Activated CD4-positive, alpha-beta T cell treated with anti-CD3 and anti-CD28 coated beads, Interleukin-2, amount 50 U/mL, for 4 hours (primary cell): ENCODE results near the gene IL36B.

ENCODE experiments used
- DNase-seq, 2 experiments: peaks; one replicate each; pipeline ENCODE4 v3.0.0-alpha.2; 2020

IL36B gene

GRCh38 chr2:113075600-113075999 lies 22.9 kb upstream of the IL36B start:
- no peak for DNase-seq

- DNase-seq: no peak
These were observed 22.4 kb upstream of the IL36B start for GRCh38 chr2:113075030-113075429.

GRCh38 chr2:113073325-113073834 lies 20.7 kb upstream of the IL36B start:
- DNase-seq: no peak

- DNase-seq: no peak
These were observed 19.9 kb upstream of the IL36B start for GRCh38 chr2:113072584-113072983.

- DNase-seq: no peak
These were observed 17.9 kb upstream of the IL36B start for GRCh38 chr2:113070606-113070975.

- DNase-seq: no peak
These were observed 17.3 kb upstream of the IL36B start for GRCh38 chr2:113069676-113070605.

GRCh38 chr2:113068706-113069485 lies 16.2 kb upstream of the IL36B start:
- DNase-seq: no peak

GRCh38 chr2:113068249-113068648 lies 15.6 kb upstream of the IL36B start:
- no peak for DNase-seq

GRCh38 chr2:113067681-113068080 lies 15.0 kb upstream of the IL36B start, which contains the start of gene IL1F10:
IL1F10 (plus strand) TSS chr2:113067970; CDS start chr2:113072739, 4,769 bp downstream.
- DNase-seq: no peak

- no peak for DNase-seq
These were observed 12.2 kb upstream of the IL36B start for GRCh38 chr2:113064898-113065297.

- no peak for DNase-seq
These were observed 11.6 kb upstream of the IL36B start for GRCh38 chr2:113064281-113064680.

GRCh38 chr2:113061896-113062770 lies 9.5 kb upstream of the IL36B start:
- DNase-seq: no peak

GRCh38 chr2:113061241-113061640 lies 8.6 kb upstream of the IL36B start:
- DNase-seq: no peak

GRCh38 chr2:113060796-113061195 lies 8.1 kb upstream of the IL36B start:
- no peak for DNase-seq

- no peak for DNase-seq
These were observed 7.7 kb upstream of the IL36B start for GRCh38 chr2:113060396-113060795.

GRCh38 chr2:113058998-113059960 lies 6.6 kb upstream of the IL36B start, which contains the start of gene IL36RN:
IL36RN (plus strand) TSS chr2:113059198; CDS start chr2:113059439, 241 bp downstream.
- DNase-seq: no peak

GRCh38 chr2:113058411-113058994 lies 5.8 kb upstream of the IL36B start:
- DNase-seq: no peak

GRCh38 chr2:113057117-113057516 lies 4.5 kb upstream of the IL36B start:
- DNase-seq: no peak

GRCh38 chr2:113056521-113056920 lies 3.9 kb upstream of the IL36B start:
- DNase-seq: no peak

GRCh38 chr2:113054066-113054465 lies 1.4 kb upstream of the IL36B start:
- DNase-seq: no peak

GRCh38 chr2:113053666-113054065 lies 999 bp upstream of the IL36B start:
- DNase-seq: no peak
